H1 (cell line): ENCODE data around the gene PJVK. TPM values are rescaled to one million over a fixed set of nuclear protein-coding genes. Genes with fewer than 3 reads are reported as not detected.
"Not testable (repeated sequence)": the region's sequence is repeated elsewhere in the genome, so short reads cannot be mapped to it uniquely, and the experiment has no call there.

Experiments used
- CTCF ChIA-PET: fragments of 300-600 bp; sonication (Branson Sonifier 250); formaldehyde crosslinking; loops from one replicate; lab custom pipeline; 2021; ENCODE audit not compliant: partially characterized antibody; lab: Charles Lee
- POLR2A ChIA-PET: fragments of 300-600 bp; sonication (Branson Sonifier 250); formaldehyde crosslinking; loops from one replicate; lab custom pipeline; 2021; ENCODE audit warnings: inconsistent platforms; ENCODE audit not compliant: partially characterized antibody; lab: Charles Lee
- DNase-seq, 2 experiments: peaks; one replicate each; pipeline versions ENCODE4 v3.0.0 to v3.0.0-alpha.2; 2010 to 2022; ENCODE audit warnings: low spot score in 2 of 2, low read depth in 1 of 2, mixed read lengths in 1 of 2
- FAIRE-seq: peaks from 2 replicates; lab custom pipeline; 2011; peaks lifted over from hg19 to GRCh38; lab: Jason Lieb, UNC
- H2AFZ ChIP-seq: 2 replicates; pipeline ENCODE4 v1.8.1; 2012; ENCODE audit warnings: low read length, inconsistent platforms
- H2AK5ac ChIP-seq: 2 replicates; pipeline ENCODE4 v1.6.1; 2013; ENCODE audit warnings: low read depth, low read length
- H2BK120ac ChIP-seq: replicated peaks from 2 replicates; pipeline ENCODE3; 2013; ENCODE audit warnings: low read depth, low read length, inconsistent platforms
- H2BK12ac ChIP-seq: 2 replicates; pipeline ENCODE4 v1.6.1; 2013; ENCODE audit warnings: low read depth, low read length
- H2BK15ac ChIP-seq: 2 replicates; pipeline ENCODE4 v1.6.1; 2013; ENCODE audit warnings: low read length
- H2BK20ac ChIP-seq: 2 replicates; pipeline ENCODE4 v1.6.1; 2013; ENCODE audit warnings: low read length
- H2BK5ac ChIP-seq: 2 replicates; pipeline ENCODE4 v1.6.1; 2013; ENCODE audit warnings: low read depth, low read length
- H3K14ac ChIP-seq: 2 replicates; pipeline ENCODE4 v1.6.1; 2013; ENCODE audit warnings: inconsistent platforms; ENCODE audit not compliant: insufficient read length
- H3K18ac ChIP-seq: 2 replicates; pipeline ENCODE4 v1.6.1; 2013; ENCODE audit warnings: low read length; ENCODE audit errors: extremely low read depth
- H3K23ac ChIP-seq: 2 replicates; pipeline ENCODE4 v1.6.1; 2013; ENCODE audit warnings: inconsistent platforms; ENCODE audit not compliant: insufficient read length
- H3K23me2 ChIP-seq: 2 replicates; pipeline ENCODE4 v1.6.1; 2013; ENCODE audit warnings: low read depth, low read length
- H3K27ac ChIP-seq: 2 replicates; pipeline ENCODE4 v1.6.1; 2011; ENCODE audit warnings: low read depth, low read length, inconsistent platforms
- H3K27me3 ChIP-seq, 4 experiments: replicated peaks in 1 of 4; 1 replicate in 1 of 4; 2 replicates in 3 of 4; pipeline versions ENCODE4 v1.6.1 to v1.8.1; 2011 to 2013; ENCODE audit warnings: low read length in 3 of 4, mild to moderate bottlenecking in 3 of 4, inconsistent platforms in 2 of 4, mixed read lengths in 2 of 4, moderate library complexity in 1 of 4; ENCODE audit not compliant: control insufficient read depth in 3 of 4, insufficient read depth in 3 of 4; ENCODE audit errors: extremely low read depth in 1 of 4
- H3K36me3 ChIP-seq, 4 experiments: 2 replicates each; pipeline versions ENCODE4 v1.6.1 to v1.8.1; 2011 to 2013; ENCODE audit warnings: mild to moderate bottlenecking in 4 of 4, low read length in 3 of 4, moderate library complexity in 2 of 4, control low read depth in 1 of 4, inconsistent platforms in 1 of 4; ENCODE audit not compliant: insufficient read depth in 4 of 4, control insufficient read depth in 2 of 4
- H3K4ac ChIP-seq: replicated peaks from 2 replicates; pipeline ENCODE3; 2013; ENCODE audit warnings: low read length, low read depth, mixed read lengths, inconsistent platforms; ENCODE audit not compliant: insufficient read length
- H3K4me1 ChIP-seq, 4 experiments: replicated peaks in 1 of 4; 1 replicate in 1 of 4; 2 replicates in 3 of 4; pipeline versions ENCODE4 v1.6.1 to v1.8.1; 2011 to 2013; ENCODE audit warnings: low read length in 3 of 4, inconsistent platforms in 2 of 4, mixed read lengths in 1 of 4; ENCODE audit not compliant: insufficient read depth in 4 of 4, control insufficient read depth in 3 of 4
- H3K4me2 ChIP-seq, 2 experiments: 2 replicates each; pipeline versions ENCODE4 v1.6.1 to v1.8.1; 2011 to 2013; ENCODE audit warnings: low read depth in 2 of 2, low read length in 2 of 2, control low read depth in 1 of 2, inconsistent platforms in 1 of 2, mild to moderate bottlenecking in 1 of 2; ENCODE audit not compliant: insufficient read depth in 1 of 2
- H3K4me3 ChIP-seq, 4 experiments: fragments of 200-600, 300-600 bp in 1 of 4; sonication (generic), shearing (Covaris generic), sonication (Bioruptor Twin) in 1 of 4; 2 replicates each; pipeline versions ENCODE4 v1.5.1 to v1.8.1; 2011 to 2016; ENCODE audit warnings: low read length in 4 of 4, low read depth in 3 of 4, control low read depth in 2 of 4, inconsistent platforms in 2 of 4, mild to moderate bottlenecking in 2 of 4, mixed read lengths in 1 of 4, moderate library complexity in 1 of 4; ENCODE audit not compliant: insufficient read depth in 2 of 4; ENCODE audit errors: extremely low read depth in 1 of 4
- H3K56ac ChIP-seq: replicated peaks from 2 replicates; pipeline ENCODE3; 2013; ENCODE audit warnings: low read depth, mild to moderate bottlenecking, mixed read lengths, low read length, inconsistent platforms; ENCODE audit not compliant: insufficient read length
- H3K79me1 ChIP-seq: 2 replicates; pipeline ENCODE4 v1.6.1; 2013; ENCODE audit warnings: low read depth, low read length, control low read depth
- H3K79me2 ChIP-seq, 2 experiments: 2 replicates each; pipeline versions ENCODE4 v1.6.1 to v1.8.1; 2012 to 2013; ENCODE audit warnings: low read length in 2 of 2, mild to moderate bottlenecking in 2 of 2, inconsistent platforms in 1 of 2; ENCODE audit not compliant: insufficient read depth in 2 of 2, control insufficient read depth in 1 of 2
- H3K9ac ChIP-seq, 4 experiments: replicated peaks in 1 of 4; 1 replicate in 1 of 4; 2 replicates in 3 of 4; pipeline versions ENCODE4 v1.6.1 to v1.8.1; 2011 to 2013; ENCODE audit warnings: low read depth in 3 of 4, low read length in 3 of 4, control low read depth in 2 of 4, mild to moderate bottlenecking in 2 of 4, moderate library complexity in 2 of 4, inconsistent platforms in 1 of 4; ENCODE audit errors: extremely low read depth in 1 of 4
- H3K9me3 ChIP-seq, 2 experiments: 2 replicates each; pipeline versions ENCODE4 v1.6.1 to v1.8.1; 2012 to 2013; ENCODE audit warnings: mild to moderate bottlenecking in 2 of 2, moderate library complexity in 2 of 2, control low read depth in 1 of 2, inconsistent platforms in 1 of 2, low read depth in 1 of 2, low read length in 1 of 2, mixed read lengths in 1 of 2; ENCODE audit not compliant: insufficient read depth in 2 of 2
- H4K20me1 ChIP-seq, 2 experiments: replicated peaks in 1 of 2; 2 replicates each; pipeline versions ENCODE3 to v1.8.1; 2011 to 2013; ENCODE audit warnings: inconsistent platforms in 2 of 2, low read length in 2 of 2, mild to moderate bottlenecking in 1 of 2; ENCODE audit not compliant: insufficient read depth in 2 of 2, control insufficient read depth in 1 of 2
- H4K5ac ChIP-seq: 2 replicates; pipeline ENCODE4 v1.6.1; 2013; ENCODE audit warnings: low read length, low read depth, mixed read lengths, inconsistent platforms; ENCODE audit not compliant: insufficient read length
- H4K8ac ChIP-seq: 2 replicates; pipeline ENCODE4 v1.8.0; 2013; ENCODE audit warnings: mild to moderate bottlenecking, moderate library complexity, low read length, inconsistent platforms; ENCODE audit not compliant: insufficient read depth; ENCODE audit errors: extremely low read depth
- H4K91ac ChIP-seq: replicated peaks from 2 replicates; pipeline ENCODE3; 2013; ENCODE audit warnings: low read length, mixed read lengths, inconsistent platforms; ENCODE audit not compliant: insufficient read length
- WGBS, 2 experiments: shearing (Covaris generic) in 1 of 2; methylation state at CpG; one replicate each; pipeline versions ENCODE4 v1.1.6 to v1.1.7; 2013 to 2015; ENCODE audit warnings: low lambda C conversion rate in 2 of 2, mixed read lengths in 2 of 2, inconsistent platforms in 1 of 2, low coverage in 1 of 2, missing lambda C conversion rate in 1 of 2; ENCODE audit not compliant: insufficient replicate concordance in 2 of 2, insufficient coverage in 1 of 2, insufficient read length in 1 of 2; ENCODE audit errors: extremely low coverage in 1 of 2, missing lambda C conversion rate in 1 of 2; 5-methylcytosine and 5-hydroxymethylcytosine counted together
- polyA plus RNA-seq, 7 experiments: library from polyadenylated mRNA; depleted of rRNA in 3 of 7; stranded (reverse) in 5 of 7; unstranded in 2 of 7; fragments of >200 nt in 5 of 7; fragments of 200-250 nt in 2 of 7; gene quantifications; 1 replicate in 5 of 7; 2 replicates in 1 of 7; 4 replicates in 1 of 7; pipeline versions ENCODE4 v1.2.1 to v1.2.3, GENCODE V29; 2011 to 2013; ENCODE audit warnings: missing spikeins in 2 of 7, mixed read lengths in 2 of 7
- total RNA-seq: library from RNA; stranded (reverse); fragmentation: NEBNext Ultra II Directional; extraction: Animal tissue kit (Norgen Biotek cat#: 25700); gene quantifications from 2 replicates; pipeline ENCODE4 v1.2.1, GENCODE V29; 2021

The PJVK gene
- total and polyA plus RNA-seq, 2 of the 8 experiments (the other 6 are each of a cell fraction or from before 2014, with no cell fraction given) = 2.4 to 2.8 TPM

DNA sequence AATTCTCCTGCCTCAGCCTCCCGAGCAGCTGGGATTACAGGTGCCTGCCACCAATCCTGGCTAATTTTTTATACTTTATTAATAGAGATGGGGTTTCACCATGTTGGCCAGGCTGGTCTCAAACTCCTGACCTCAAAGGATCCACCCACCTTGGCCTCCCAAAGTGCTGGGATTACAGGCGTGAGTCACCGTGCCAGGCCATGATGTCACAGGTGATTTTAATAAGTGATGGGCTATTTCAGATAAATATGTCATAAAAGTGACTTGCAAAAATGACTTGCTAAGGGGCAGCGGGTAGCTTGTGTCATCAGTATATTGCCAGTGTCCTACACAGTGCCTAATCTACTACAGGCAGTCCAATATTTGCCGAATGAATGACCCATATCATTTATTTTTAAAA, 20.1 kb downstream of the PJVK start:
- H3K23me2 ChIP-seq, H3K9ac ChIP-seq, H3K14ac ChIP-seq, H3K23ac ChIP-seq, H3K4me1 ChIP-seq, H2BK20ac ChIP-seq, POLR2A ChIA-PET, H4K91ac ChIP-seq, H2BK120ac ChIP-seq, H3K79me2 ChIP-seq, H3K4ac ChIP-seq, FAIRE-seq, H3K36me3 ChIP-seq, H3K27me3 ChIP-seq, H3K27ac ChIP-seq, H2BK15ac ChIP-seq, H4K5ac ChIP-seq, H3K4me3 ChIP-seq, H2BK12ac ChIP-seq, H3K56ac ChIP-seq, H3K18ac ChIP-seq, H3K79me1 ChIP-seq, H2BK5ac ChIP-seq, H2AK5ac ChIP-seq, H3K9me3 ChIP-seq, H4K20me1 ChIP-seq, H3K4me2 ChIP-seq, DNase-seq, H2AFZ ChIP-seq, H4K8ac ChIP-seq: not testable (repeated sequence)
- CTCF ChIA-PET = interaction anchor here (0.6 kb wide), 1 partner anchor 25 kb away, joined by 3 read pairs; no protein-coding TSS in a partner anchor
- 94% methylated on average over 5 of the region's 5 CpGs; no CpG with 5 or more reads in 1 of the 2 experiments for WGBS, 2 experiments
